HG03025 (cell line): ENCODE results near the gene C5.

Experiments used
- ATAC-seq: cut with Tn5 transposase; IDR thresholded peaks from one replicate; pipeline ENCODE4 v1.9.1; 2021; ENCODE audit warnings: mild to moderate bottlenecking, moderate library complexity; ENCODE audit not compliant: unreplicated experiment, low FRiP score

C5 gene

GRCh38 chr9:120928015-120928482 lies 122.0 kb downstream of the C5 start:
- no peak for ATAC-seq

GRCh38 chr9:120927269-120928014 lies 122.6 kb downstream of the C5 start:
- ATAC-seq = no peak

- no peak for ATAC-seq
Observed at GRCh38 chr9:120926397-120926928, 123.6 kb downstream of the C5 start, which contains the start of gene TRAF1. Gene TRAF1 (minus strand): TSS chr9:120926796. CDS start chr9:120926075, 721 bp downstream.

- ATAC-seq = no peak
Observed at GRCh38 chr9:120925535-120926396, 124.3 kb downstream of the C5 start.

GRCh38 chr9:120924698-120925534 lies 125.2 kb downstream of the C5 start:
- ATAC-seq = no peak

GRCh38 chr9:120923620-120924328 lies 126.3 kb downstream of the C5 start:
- no peak for ATAC-seq

- ATAC-seq = no peak
Observed at GRCh38 chr9:120922404-120923195, 127.5 kb downstream of the C5 start.

- no peak for ATAC-seq
Observed at GRCh38 chr9:120921661-120922181, 128.4 kb downstream of the C5 start.

- no peak for ATAC-seq
Observed at GRCh38 chr9:120920806-120921178, 129.3 kb downstream of the C5 start.

GRCh38 chr9:120919843-120920805 lies 130.0 kb downstream of the C5 start:
- ATAC-seq = no peak

- ATAC-seq = no peak
Observed at GRCh38 chr9:120918931-120919842, 130.9 kb downstream of the C5 start.

- ATAC-seq = no peak
Observed at GRCh38 chr9:120917929-120918762, 131.9 kb downstream of the C5 start.

GRCh38 chr9:120916991-120917880 lies 132.8 kb downstream of the C5 start:
- no peak for ATAC-seq

- no peak for ATAC-seq
Observed at GRCh38 chr9:120916588-120916987, 133.5 kb downstream of the C5 start.
